ENCODE measurements around the gene TBXT. TPM values are rescaled to one million over a fixed set of nuclear protein-coding genes. Genes with fewer than 3 reads are reported as not detected.

TBXT gene
- total and polyA plus RNA-seq, 5 donors from 2014 or later: not detected

GRCh38 chr6:166202321-166202733, 34.7 kb upstream of the TBXT start:
- H3K9me3 Mint-ChIP-seq: no peaks in the 10 kb centered on the region
- ATAC-seq (ENCODE audit: low read depth in 2 of 2): no peak
- H3K27ac Mint-ChIP-seq: no peak overlapping the region
- Histone ChIP-seq H3K4me3 (ENCODE audit: low read depth, low read length) (no peak overlapping the region), H3K4me1 (ENCODE audit: control insufficient read depth, insufficient read depth, low read length, poor library complexity, severe bottlenecking) (no peaks in the 10 kb centered on the region), H3K9me3 (ENCODE audit: control insufficient read depth in 2 of 2, low read length in 2 of 2) (no peaks in the 10 kb centered on the region), H3K36me3 (ENCODE audit: control insufficient read depth, insufficient read depth, low read length) (no peaks in the 10 kb centered on the region), H3K27me3 (ENCODE audit: control insufficient read depth, insufficient read depth, low read length) (no peaks in the 10 kb centered on the region), H3K27ac (ENCODE audit: insufficient read depth, low read length, poor library complexity, severe bottlenecking) (no peak overlapping the region)
- H3K4me3 Mint-ChIP-seq: no peak overlapping the region
- H3K36me3 Mint-ChIP-seq: no peaks in the 10 kb centered on the region
- no peak for DNase-seq
- peaks cover 0 to 2% (median 0%) of the 10 kb centered on the region in 4 donors for H3K4me1 Mint-ChIP-seq
- H3K27me3 Mint-ChIP-seq: peaks cover 14% of the 10 kb centered on the region

- Mint-ChIP-seq H3K9me3 (no peaks in the 10 kb centered on the region), H3K4me3 (no peak overlapping the region), H3K4me1 (peaks cover 0 to 2% (median 0%) of the 10 kb centered on the region in 4 donors), H3K27me3 (peaks cover 11% of the 10 kb centered on the region), H3K27ac (no peak overlapping the region), H3K36me3 (no peaks in the 10 kb centered on the region)
- no peak for ATAC-seq (ENCODE audit: low read depth in 2 of 2)
- Histone ChIP-seq H3K4me1 (ENCODE audit: control insufficient read depth, insufficient read depth, low read length, poor library complexity, severe bottlenecking) (no peaks in the 10 kb centered on the region), H3K4me3 (ENCODE audit: low read depth, low read length) (no peak overlapping the region), H3K27ac (ENCODE audit: insufficient read depth, low read length, poor library complexity, severe bottlenecking) (no peak overlapping the region), H3K9me3 (ENCODE audit: control insufficient read depth in 2 of 2, low read length in 2 of 2) (no peaks in the 10 kb centered on the region), H3K36me3 (ENCODE audit: control insufficient read depth, insufficient read depth, low read length) (no peaks in the 10 kb centered on the region), H3K27me3 (ENCODE audit: control insufficient read depth, insufficient read depth, low read length) (no peaks in the 10 kb centered on the region)
- DNase-seq: no peak
These were observed 34.2 kb upstream of the TBXT start for GRCh38 chr6:166201878-166202277.

- H3K4me1 ChIP-seq (ENCODE audit: control insufficient read depth, insufficient read depth, low read length, poor library complexity, severe bottlenecking): no peaks in the 10 kb centered on the region
- no peak overlapping the region for H3K27ac ChIP-seq (ENCODE audit: insufficient read depth, low read length, poor library complexity, severe bottlenecking)
- H3K9me3 ChIP-seq (ENCODE audit: control insufficient read depth in 2 of 2, low read length in 2 of 2): no peaks in the 10 kb centered on the region
- H3K27me3 ChIP-seq (ENCODE audit: control insufficient read depth, insufficient read depth, low read length): no peaks in the 10 kb centered on the region
- no peak for ATAC-seq (ENCODE audit: low read depth in 2 of 2)
- no peaks in the 10 kb centered on the region for H3K36me3 Mint-ChIP-seq
- H3K27ac Mint-ChIP-seq: no peak overlapping the region
- no peaks in the 10 kb centered on the region for H3K36me3 ChIP-seq (ENCODE audit: control insufficient read depth, insufficient read depth, low read length)
- no peak overlapping the region for H3K4me3 ChIP-seq (ENCODE audit: low read depth, low read length)
- H3K9me3 Mint-ChIP-seq: no peaks in the 10 kb centered on the region
- DNase-seq: no peak
- H3K4me3 Mint-ChIP-seq: no peak overlapping the region
- no peaks in the 10 kb centered on the region for H3K4me1 Mint-ChIP-seq
- peaks cover 4% of the 10 kb centered on the region for H3K27me3 Mint-ChIP-seq
These were observed 29.7 kb upstream of the TBXT start for GRCh38 chr6:166197361-166197760.

GRCh38 chr6:166195860-166196238, 28.2 kb upstream of the TBXT start:
- Histone ChIP-seq H3K36me3 (ENCODE audit: control insufficient read depth, insufficient read depth, low read length) (no peaks in the 10 kb centered on the region), H3K4me3 (ENCODE audit: low read depth, low read length) (no peak overlapping the region), H3K4me1 (ENCODE audit: control insufficient read depth, insufficient read depth, low read length, poor library complexity, severe bottlenecking) (no peaks in the 10 kb centered on the region), H3K27ac (ENCODE audit: insufficient read depth, low read length, poor library complexity, severe bottlenecking) (no peak overlapping the region), H3K9me3 (ENCODE audit: control insufficient read depth in 2 of 2, low read length in 2 of 2) (no peaks in the 10 kb centered on the region), H3K27me3 (ENCODE audit: control insufficient read depth, insufficient read depth, low read length) (no peaks in the 10 kb centered on the region)
- Mint-ChIP-seq H3K9me3 (no peaks in the 10 kb centered on the region), H3K27me3 (peaks cover 5% of the 10 kb centered on the region), H3K27ac (no peak overlapping the region), H3K4me1 (no peaks in the 10 kb centered on the region), H3K4me3 (no peak overlapping the region), H3K36me3 (no peaks in the 10 kb centered on the region)
- DNase-seq: no peak
- ATAC-seq (ENCODE audit: low read depth in 2 of 2): no peak

GRCh38 chr6:166194914-166195859, 27.5 kb upstream of the TBXT start:
- H3K27me3 Mint-ChIP-seq: peaks cover 5% of the 10 kb centered on the region
- Histone ChIP-seq H3K36me3 (ENCODE audit: control insufficient read depth, insufficient read depth, low read length) (no peaks in the 10 kb centered on the region), H3K4me3 (ENCODE audit: low read depth, low read length) (no peak overlapping the region), H3K9me3 (ENCODE audit: control insufficient read depth in 2 of 2, low read length in 2 of 2) (no peaks in the 10 kb centered on the region), H3K27ac (ENCODE audit: insufficient read depth, low read length, poor library complexity, severe bottlenecking) (no peak overlapping the region), H3K4me1 (ENCODE audit: control insufficient read depth, insufficient read depth, low read length, poor library complexity, severe bottlenecking) (no peaks in the 10 kb centered on the region), H3K27me3 (ENCODE audit: control insufficient read depth, insufficient read depth, low read length) (no peaks in the 10 kb centered on the region)
- no peaks in the 10 kb centered on the region for H3K36me3 Mint-ChIP-seq
- H3K27ac Mint-ChIP-seq: no peak overlapping the region
- H3K9me3 Mint-ChIP-seq: no peaks in the 10 kb centered on the region
- H3K4me3 Mint-ChIP-seq: no peak overlapping the region
- ATAC-seq (ENCODE audit: low read depth in 2 of 2) (no peak), DNase-seq (no peak)
- H3K4me1 Mint-ChIP-seq: no peaks in the 10 kb centered on the region

GRCh38 chr6:166192557-166192956, 24.9 kb upstream of the TBXT start:
- H3K27me3 ChIP-seq (ENCODE audit: control insufficient read depth, insufficient read depth, low read length): no peaks in the 10 kb centered on the region
- Mint-ChIP-seq H3K36me3 (no peaks in the 10 kb centered on the region), H3K27me3 (peaks cover 6% of the 10 kb centered on the region), H3K4me3 (no peak overlapping the region), H3K27ac (no peak overlapping the region), H3K4me1 (no peaks in the 10 kb centered on the region), H3K9me3 (peaks cover 0 to 1% (median 0%) of the 10 kb centered on the region in 7 donors)
- no peak overlapping the region for H3K27ac ChIP-seq (ENCODE audit: insufficient read depth, low read length, poor library complexity, severe bottlenecking)
- H3K9me3 ChIP-seq (ENCODE audit: control insufficient read depth in 2 of 2, low read length in 2 of 2): no peaks in the 10 kb centered on the region
- no peaks in the 10 kb centered on the region for H3K36me3 ChIP-seq (ENCODE audit: control insufficient read depth, insufficient read depth, low read length)
- no peak overlapping the region for H3K4me3 ChIP-seq (ENCODE audit: low read depth, low read length)
- ATAC-seq (ENCODE audit: low read depth in 2 of 2): no peak
- no peak for DNase-seq
- no peaks in the 10 kb centered on the region for H3K4me1 ChIP-seq (ENCODE audit: control insufficient read depth, insufficient read depth, low read length, poor library complexity, severe bottlenecking)

- no peak overlapping the region for H3K4me3 Mint-ChIP-seq
- H3K4me3 ChIP-seq (ENCODE audit: low read depth, low read length): no peak overlapping the region
- H3K4me1 Mint-ChIP-seq: no peaks in the 10 kb centered on the region
- ATAC-seq (ENCODE audit: low read depth in 2 of 2): no peak
- H3K36me3 ChIP-seq (ENCODE audit: control insufficient read depth, insufficient read depth, low read length): no peaks in the 10 kb centered on the region
- no peaks in the 10 kb centered on the region for H3K9me3 ChIP-seq (ENCODE audit: control insufficient read depth in 2 of 2, low read length in 2 of 2)
- no peaks in the 10 kb centered on the region for H3K36me3 Mint-ChIP-seq
- H3K27ac Mint-ChIP-seq: no peak overlapping the region
- H3K9me3 Mint-ChIP-seq: peaks cover 0 to 1% (median 0%) of the 10 kb centered on the region in 7 donors
- DNase-seq: no peak
- no peaks in the 10 kb centered on the region for H3K4me1 ChIP-seq (ENCODE audit: control insufficient read depth, insufficient read depth, low read length, poor library complexity, severe bottlenecking)
- H3K27me3 ChIP-seq (ENCODE audit: control insufficient read depth, insufficient read depth, low read length): no peaks in the 10 kb centered on the region
- no peak overlapping the region for H3K27ac ChIP-seq (ENCODE audit: insufficient read depth, low read length, poor library complexity, severe bottlenecking)
- peaks cover 10% of the 10 kb centered on the region for H3K27me3 Mint-ChIP-seq
These were observed 24.5 kb upstream of the TBXT start for GRCh38 chr6:166192136-166192535.

- H3K27me3 Mint-ChIP-seq: peaks cover 27% of the 10 kb centered on the region
- DNase-seq (no peak), ATAC-seq (ENCODE audit: low read depth in 2 of 2) (no peak)
These were observed 12.1 kb upstream of the TBXT start for GRCh38 chr6:166179704-166180103.

More at GRCh38 chr6:166179704-166180103, 12.1 kb upstream of the TBXT start:
- H3K9me3 Mint-ChIP-seq: peaks cover 0 to 2% (median 0%) of the 10 kb centered on the region in 7 donors
- H3K9me3 ChIP-seq (ENCODE audit: control insufficient read depth in 2 of 2, low read length in 2 of 2): no peaks in the 10 kb centered on the region
- H3K4me3 Mint-ChIP-seq: no peak overlapping the region
- H3K4me1 Mint-ChIP-seq: no peaks in the 10 kb centered on the region
- no peak overlapping the region for H3K4me3 ChIP-seq (ENCODE audit: low read depth, low read length)
- H3K27me3 ChIP-seq (ENCODE audit: control insufficient read depth, insufficient read depth, low read length): no peaks in the 10 kb centered on the region
- peak overlapping the region in 1 of 3 donors; percentile 34 for H3K27ac Mint-ChIP-seq
- H3K27ac ChIP-seq (ENCODE audit: insufficient read depth, low read length, poor library complexity, severe bottlenecking): no peak overlapping the region
- no peaks in the 10 kb centered on the region for H3K4me1 ChIP-seq (ENCODE audit: control insufficient read depth, insufficient read depth, low read length, poor library complexity, severe bottlenecking)
- no peaks in the 10 kb centered on the region for H3K36me3 Mint-ChIP-seq
- no peaks in the 10 kb centered on the region for H3K36me3 ChIP-seq (ENCODE audit: control insufficient read depth, insufficient read depth, low read length)

Data from CD4-positive, CD25-positive, alpha-beta regulatory T cell (primary cell).